ENCODE measurements around the gene POC5. TPM values are rescaled to one million over a fixed set of nuclear protein-coding genes. Genes with fewer than 3 reads are reported as not detected.
"Not testable (repeated sequence)": the region's sequence is repeated elsewhere in the genome, so short reads cannot be mapped to it uniquely, and the experiment has no call there.

Gene POC5
- total RNA-seq, 2 donors from 2014 or later: 21.4 to 22.4 TPM

DNA sequence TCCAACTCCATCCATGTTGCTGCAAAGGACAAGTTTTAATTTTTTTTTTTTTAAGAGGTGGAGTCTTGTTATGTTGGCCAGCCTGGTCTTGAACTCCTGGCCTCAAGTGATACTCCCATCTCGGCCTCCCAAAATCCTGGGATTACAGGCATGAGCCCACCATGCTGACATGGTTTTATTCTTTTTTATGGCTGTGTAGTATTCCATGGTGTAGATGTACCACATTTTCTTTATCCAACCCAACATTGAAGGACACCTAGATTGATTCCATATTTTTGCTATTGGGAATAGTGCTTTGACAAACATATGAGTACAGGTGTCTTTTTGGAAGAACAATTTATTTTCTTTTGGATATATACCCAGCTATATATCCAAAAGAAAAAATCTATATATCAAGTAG lies 6.1 kb upstream of the POC5 start:
- Mint-ChIP-seq H3K4me1 (ENCODE audit: low read depth in 2 of 2) (no peaks in the 10 kb centered on the region), H3K27ac (no peak overlapping the region), H3K36me3 (no peaks in the 10 kb centered on the region), H3K4me3 (no peak overlapping the region), H3K27me3 (peaks cover 12 to 23% of the 10 kb centered on the region in 2 donors), H3K9me3 (no peaks in the 10 kb centered on the region)
- no peak for DNase-seq (ENCODE audit: low spot score)
- no peak for ATAC-seq

DNA sequence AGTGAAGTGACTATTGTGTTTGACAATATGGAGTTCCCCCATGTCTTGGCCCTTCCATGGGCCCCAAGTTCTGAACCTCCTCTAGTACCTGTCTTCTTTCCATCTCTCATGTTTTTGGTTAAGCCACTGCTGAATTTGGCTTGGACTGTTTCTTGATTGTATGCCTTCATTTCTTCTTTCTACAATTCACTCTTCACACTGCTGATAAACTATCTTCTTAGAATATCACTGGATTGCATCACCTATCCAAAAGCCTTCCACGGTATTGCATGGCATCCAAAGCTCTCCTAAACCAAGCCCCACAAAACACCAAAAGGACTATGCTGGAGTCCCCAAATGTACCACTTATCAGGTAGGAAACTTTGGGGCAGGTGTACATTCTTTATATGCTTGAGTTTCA lies 4.3 kb upstream of the POC5 start:
- Mint-ChIP-seq H3K4me3 (no peak overlapping the region), H3K9me3 (no peaks in the 10 kb centered on the region), H3K36me3 (no peaks in the 10 kb centered on the region), H3K4me1 (ENCODE audit: low read depth in 2 of 2) (peaks cover under 1 to 6% of the 10 kb centered on the region in 2 donors), H3K27me3 (peaks cover 12 to 18% of the 10 kb centered on the region in 2 donors), H3K27ac (no peak overlapping the region)
- ATAC-seq (no peak), DNase-seq (ENCODE audit: low spot score) (no peak)

DNA sequence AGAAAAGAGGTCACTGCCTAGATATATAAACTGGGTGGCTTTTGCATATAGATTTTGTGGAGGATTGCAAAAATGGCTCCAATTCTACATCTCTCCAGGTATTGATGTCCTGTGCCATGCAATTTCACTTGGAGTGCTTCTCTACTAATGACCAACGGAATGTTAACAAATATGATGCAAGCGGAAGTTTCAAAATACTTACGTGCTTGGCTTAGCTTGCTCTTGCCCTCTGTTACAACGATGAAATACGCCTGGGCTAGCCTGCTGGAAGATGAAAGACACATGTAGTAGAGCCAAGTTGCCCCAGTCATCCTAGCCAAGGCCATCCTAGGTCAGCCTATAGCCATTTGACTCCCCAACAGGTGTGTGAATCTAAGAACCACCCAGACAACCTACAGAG lies 3.6 kb upstream of the POC5 start:
- Mint-ChIP-seq H3K4me1 (ENCODE audit: low read depth in 2 of 2) (peaks cover 5 to 13% of the 10 kb centered on the region in 2 donors), H3K27me3 (peaks cover 5 to 11% of the 10 kb centered on the region in 2 donors), H3K36me3 (peaks cover 1% of the 10 kb centered on the region), H3K9me3 (no peaks in the 10 kb centered on the region), H3K27ac (no peak overlapping the region), H3K4me3 (no peak overlapping the region)
- no peak for ATAC-seq
- no peak for DNase-seq (ENCODE audit: low spot score)

GRCh38 chr5:75716715-75717081 lies 539 bp downstream of the POC5 start:
- peaks cover 0 to 3% of the 10 kb centered on the region in 2 donors for H3K27me3 Mint-ChIP-seq
- H3K27ac Mint-ChIP-seq: peak overlapping the region; percentile 98 to 99
- peak; percentile 2 to 5 for ATAC-seq
- H3K36me3 Mint-ChIP-seq: peaks cover 22% of the 10 kb centered on the region
- H3K4me1 Mint-ChIP-seq (ENCODE audit: low read depth in 2 of 2): peaks cover 24 to 35% of the 10 kb centered on the region in 2 donors
- DNase-seq (ENCODE audit: low spot score): no peak
- H3K4me3 Mint-ChIP-seq: peak overlapping the region; percentile 99
- no peaks in the 10 kb centered on the region for H3K9me3 Mint-ChIP-seq

GRCh38 chr5:75712091-75712490 lies 5.1 kb downstream of the POC5 start:
- Mint-ChIP-seq H3K9me3 (no peaks in the 10 kb centered on the region), H3K27me3 (no peaks in the 10 kb centered on the region), H3K36me3 (peaks cover 22% of the 10 kb centered on the region), H3K27ac (no peak overlapping the region), H3K4me3 (no peak overlapping the region), H3K4me1 (ENCODE audit: low read depth in 2 of 2) (peaks cover 36 to 40% of the 10 kb centered on the region in 2 donors)
- DNase-seq (ENCODE audit: low spot score): no peak
- ATAC-seq: no peak

DNA sequence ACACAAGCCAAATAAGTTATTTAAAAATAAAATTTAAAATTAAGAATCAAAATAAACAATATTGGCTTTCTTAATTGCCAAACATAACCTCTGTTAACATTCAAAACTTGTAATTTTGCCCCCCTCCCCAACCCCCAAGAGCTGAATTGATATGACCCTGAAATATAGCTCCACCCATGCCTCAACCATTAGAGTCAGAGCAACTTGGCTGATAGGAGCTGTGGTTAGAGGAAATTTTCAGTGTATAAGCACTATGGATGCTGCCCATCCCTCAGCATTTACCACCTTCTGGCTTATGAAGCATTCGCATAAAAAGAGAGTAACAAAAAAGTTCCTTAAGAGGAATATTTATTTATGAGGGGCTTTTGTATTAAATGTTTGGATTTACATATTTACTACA lies 6.1 kb downstream of the POC5 start:
- Mint-ChIP-seq H3K9me3 (no peaks in the 10 kb centered on the region), H3K4me3 (no peak overlapping the region), H3K4me1 (ENCODE audit: low read depth in 2 of 2) (peaks cover 31 to 32% of the 10 kb centered on the region in 2 donors), H3K27me3 (no peaks in the 10 kb centered on the region), H3K27ac (no peak overlapping the region), H3K36me3 (peaks cover 22% of the 10 kb centered on the region)
- ATAC-seq: no peak
- no peak for DNase-seq (ENCODE audit: low spot score)

- H3K4me1 Mint-ChIP-seq (ENCODE audit: low read depth in 2 of 2): peaks cover 30 to 34% of the 10 kb centered on the region in 2 donors
- DNase-seq (ENCODE audit: low spot score): no peak
- H3K36me3 Mint-ChIP-seq: peaks cover 18% of the 10 kb centered on the region
- H3K27me3 Mint-ChIP-seq: no peaks in the 10 kb centered on the region
- no peak overlapping the region for H3K4me3 Mint-ChIP-seq
- no peak overlapping the region for H3K27ac Mint-ChIP-seq
- no peak for ATAC-seq
- no peaks in the 10 kb centered on the region for H3K9me3 Mint-ChIP-seq
These were observed 6.6 kb downstream of the POC5 start for GRCh38 chr5:75710637-75711036.

- Mint-ChIP-seq H3K27ac (no peak overlapping the region), H3K36me3 (no peaks in the 10 kb centered on the region)
- no peak for ATAC-seq
These were observed 9.2 kb downstream of the POC5 start for GRCh38 chr5:75707911-75708509.

DNA sequence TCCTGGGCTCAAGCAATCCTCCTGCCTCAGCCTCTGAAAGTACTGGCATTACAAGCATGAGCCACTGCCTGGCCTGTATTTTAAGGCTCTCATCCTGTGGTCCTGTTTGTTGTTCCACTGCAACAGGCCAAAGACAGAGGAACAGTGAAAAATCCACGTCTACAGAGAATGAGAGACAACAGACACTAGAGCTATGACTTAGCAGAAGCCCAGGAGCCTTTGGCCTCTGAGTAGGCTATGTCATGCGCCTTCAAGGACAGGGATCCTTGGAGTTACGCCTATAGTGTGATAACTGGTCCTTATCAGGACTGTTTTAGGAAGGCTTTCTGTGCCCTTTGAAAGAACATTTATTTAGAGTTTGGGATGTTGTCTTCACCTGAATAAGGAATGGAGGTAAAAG lies 10.5 kb downstream of the POC5 start:
- ATAC-seq: no peak
- H3K4me3 Mint-ChIP-seq: no peak overlapping the region
- no peaks in the 10 kb centered on the region for H3K27me3 Mint-ChIP-seq
- H3K9me3 Mint-ChIP-seq: no peaks in the 10 kb centered on the region
- H3K4me1 Mint-ChIP-seq (ENCODE audit: low read depth in 2 of 2): peaks cover 10 to 18% of the 10 kb centered on the region in 2 donors
- no peak overlapping the region for H3K27ac Mint-ChIP-seq
- DNase-seq (ENCODE audit: low spot score): no peak
- H3K36me3 Mint-ChIP-seq: peaks cover 9% of the 10 kb centered on the region

More at GRCh38 chr5:75707911-75708509, 9.2 kb downstream of the POC5 start:
- Mint-ChIP-seq H3K4me3 (no peak overlapping the region), H3K4me1 (ENCODE audit: low read depth in 2 of 2) (peaks cover 10 to 19% of the 10 kb centered on the region in 2 donors), H3K27me3 (no peaks in the 10 kb centered on the region), H3K9me3 (no peaks in the 10 kb centered on the region)
- DNase-seq (ENCODE audit: low spot score): no peak

GRCh38 chr5:75706016-75706415 lies 11.2 kb downstream of the POC5 start:
- peaks cover 10% of the 10 kb centered on the region for H3K36me3 Mint-ChIP-seq
- no peak for DNase-seq (ENCODE audit: low spot score)
- no peaks in the 10 kb centered on the region for H3K9me3 Mint-ChIP-seq
- no peak overlapping the region for H3K4me3 Mint-ChIP-seq
- ATAC-seq: no peak
- no peaks in the 10 kb centered on the region for H3K27me3 Mint-ChIP-seq
- H3K4me1 Mint-ChIP-seq (ENCODE audit: low read depth in 2 of 2): peaks cover 10 to 16% of the 10 kb centered on the region in 2 donors
- peak overlapping the region; percentile 1 to 78 for H3K27ac Mint-ChIP-seq

GRCh38 chr5:75701856-75702255 lies 15.4 kb downstream of the POC5 start:
- H3K36me3 Mint-ChIP-seq: peaks cover 20% of the 10 kb centered on the region
- DNase-seq (ENCODE audit: low spot score): no peak
- H3K27ac Mint-ChIP-seq: no peak overlapping the region
- H3K27me3 Mint-ChIP-seq: no peaks in the 10 kb centered on the region
- no peak for ATAC-seq
- H3K4me1 Mint-ChIP-seq (ENCODE audit: low read depth in 2 of 2): peaks cover 9 to 13% of the 10 kb centered on the region in 2 donors
- H3K4me3 Mint-ChIP-seq: no peak overlapping the region
- no peaks in the 10 kb centered on the region for H3K9me3 Mint-ChIP-seq

DNA sequence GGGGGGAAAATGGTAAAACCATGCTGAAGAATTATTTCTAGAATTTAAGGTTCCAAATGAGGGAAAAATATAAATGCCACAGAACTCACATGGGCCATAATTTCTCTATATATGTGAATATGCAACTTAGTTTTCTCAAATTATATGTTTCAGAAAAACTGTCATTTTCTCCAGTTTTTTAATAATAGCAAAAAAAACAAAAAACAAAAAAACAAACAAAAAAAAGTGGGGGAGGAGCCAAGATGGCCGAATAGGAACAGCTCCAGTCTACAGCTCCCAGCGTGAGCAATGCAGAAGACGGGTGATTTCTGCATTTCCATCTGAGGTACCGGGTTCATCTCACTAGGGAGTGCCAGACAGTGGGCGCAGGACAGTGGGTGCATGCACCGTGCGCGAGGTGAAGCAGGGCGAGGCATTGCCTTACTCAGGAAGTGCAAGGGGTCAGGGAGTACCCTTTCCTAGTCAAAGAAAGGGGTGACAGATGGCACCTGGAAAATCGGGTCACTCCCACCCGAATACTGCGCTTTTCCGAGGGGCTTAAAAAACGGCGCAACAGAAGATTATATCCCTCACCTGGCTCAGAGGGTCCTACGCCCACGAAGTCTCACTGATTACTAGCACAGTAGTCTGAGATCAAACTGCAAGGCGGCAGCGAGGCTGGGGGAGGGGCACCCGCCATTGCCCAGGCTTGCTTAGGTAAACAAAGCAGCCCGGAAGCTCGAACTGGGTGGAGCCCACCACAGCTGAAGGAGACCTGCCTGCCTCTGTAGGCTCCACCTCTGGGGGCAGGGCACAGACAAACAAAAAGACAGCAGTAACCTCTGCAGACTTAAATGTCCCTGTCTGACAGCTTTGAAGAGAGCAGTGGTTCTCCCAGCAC lies 21.5 kb downstream of the POC5 start:
- H3K27me3 Mint-ChIP-seq; DNase-seq (ENCODE audit: low spot score); H3K27ac Mint-ChIP-seq; H3K4me1 Mint-ChIP-seq (ENCODE audit: low read depth in 2 of 2); ATAC-seq; H3K9me3 Mint-ChIP-seq; H3K4me3 Mint-ChIP-seq: not testable (repeated sequence)
- H3K36me3 Mint-ChIP-seq: peaks cover 15% of the 10 kb centered on the region

- Mint-ChIP-seq H3K36me3 (peaks cover 15% of the 10 kb centered on the region), H3K4me1 (ENCODE audit: low read depth in 2 of 2) (peaks cover 10 to 11% of the 10 kb centered on the region in 2 donors), H3K27ac (no peak overlapping the region), H3K9me3 (no peaks in the 10 kb centered on the region), H3K27me3 (no peaks in the 10 kb centered on the region), H3K4me3 (no peak overlapping the region)
- ATAC-seq (no peak), DNase-seq (ENCODE audit: low spot score) (no peak)
These were observed 22.5 kb downstream of the POC5 start for GRCh38 chr5:75694781-75695180.

DNA sequence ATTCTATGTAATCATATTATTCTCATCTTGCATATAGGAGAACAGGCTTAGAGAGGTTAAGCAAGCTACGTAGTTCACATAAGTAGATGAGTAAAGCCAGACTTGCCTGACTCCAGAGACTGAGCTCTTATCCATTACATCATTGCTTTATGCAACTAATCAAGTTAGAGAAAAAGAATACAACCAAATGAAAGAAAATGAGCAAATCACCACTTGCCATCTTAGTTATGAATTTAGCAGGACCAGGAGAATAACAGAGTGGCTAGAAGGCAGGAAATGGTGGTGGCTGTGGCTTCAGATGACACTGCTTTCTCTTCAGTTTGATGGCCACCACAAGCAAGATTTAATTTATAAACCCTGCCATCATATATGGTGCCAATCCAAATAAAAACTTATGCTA lies 26.6 kb downstream of the POC5 start:
- ATAC-seq: peak; percentile 75 to 81
- H3K36me3 Mint-ChIP-seq: peaks cover 5% of the 10 kb centered on the region
- peak overlapping the region; percentile 36 for H3K4me3 Mint-ChIP-seq
- no peaks in the 10 kb centered on the region for H3K9me3 Mint-ChIP-seq
- no peaks in the 10 kb centered on the region for H3K27me3 Mint-ChIP-seq
- peaks cover 3 to 6% of the 10 kb centered on the region in 2 donors for H3K4me1 Mint-ChIP-seq (ENCODE audit: low read depth in 2 of 2)
- DNase-seq (ENCODE audit: low spot score): no peak
- peak overlapping the region; percentile 15 to 28 for H3K27ac Mint-ChIP-seq
